ENCODE results near the gene CXXC5. TPM values are rescaled to one million over a fixed set of nuclear protein-coding genes. Genes with fewer than 3 reads are reported as not detected.

CXXC5 gene
- total RNA-seq, 1 donor from 2014 or later: 41.9 TPM

DNA sequence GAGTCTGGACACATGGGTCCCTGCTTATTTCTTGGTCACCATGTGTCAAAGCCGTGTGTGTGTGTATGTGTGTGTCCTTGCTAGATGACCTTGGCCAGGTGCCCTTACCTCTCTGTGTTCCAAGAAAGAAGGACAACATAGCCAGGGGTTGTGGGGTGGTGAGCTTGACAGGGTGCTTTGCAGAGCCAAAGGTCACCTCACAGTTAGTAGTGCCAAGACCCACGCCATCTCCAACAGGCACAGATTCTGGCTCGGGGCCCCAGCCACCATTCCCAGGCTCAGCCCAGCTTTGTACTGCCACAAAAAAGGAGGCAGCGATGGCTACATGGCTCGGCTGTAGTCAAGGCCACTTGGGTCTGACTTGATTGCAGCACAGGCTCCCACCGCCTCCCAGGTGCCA is 39.5 kb downstream of the CXXC5 start:
- Histone ChIP-seq H3K9me3 (no peaks in the 10 kb centered on the region), H3K27me3 (no peaks in the 10 kb centered on the region), H3K4me1 (peaks cover 0 to 40% of the 10 kb centered on the region in 2 donors), H3K27ac (peak overlapping the region; percentile 61 to 70), H3K4me3 (no peak overlapping the region), H3K36me3 (peaks cover 10 to 11% of the 10 kb centered on the region in 2 donors)
- no peak for DNase-seq (ENCODE audit: low spot score in 2 of 2)
- intact Hi-C loops (cut with DNase I): no loop called here
- TF ChIP-seq, protein P1, sequence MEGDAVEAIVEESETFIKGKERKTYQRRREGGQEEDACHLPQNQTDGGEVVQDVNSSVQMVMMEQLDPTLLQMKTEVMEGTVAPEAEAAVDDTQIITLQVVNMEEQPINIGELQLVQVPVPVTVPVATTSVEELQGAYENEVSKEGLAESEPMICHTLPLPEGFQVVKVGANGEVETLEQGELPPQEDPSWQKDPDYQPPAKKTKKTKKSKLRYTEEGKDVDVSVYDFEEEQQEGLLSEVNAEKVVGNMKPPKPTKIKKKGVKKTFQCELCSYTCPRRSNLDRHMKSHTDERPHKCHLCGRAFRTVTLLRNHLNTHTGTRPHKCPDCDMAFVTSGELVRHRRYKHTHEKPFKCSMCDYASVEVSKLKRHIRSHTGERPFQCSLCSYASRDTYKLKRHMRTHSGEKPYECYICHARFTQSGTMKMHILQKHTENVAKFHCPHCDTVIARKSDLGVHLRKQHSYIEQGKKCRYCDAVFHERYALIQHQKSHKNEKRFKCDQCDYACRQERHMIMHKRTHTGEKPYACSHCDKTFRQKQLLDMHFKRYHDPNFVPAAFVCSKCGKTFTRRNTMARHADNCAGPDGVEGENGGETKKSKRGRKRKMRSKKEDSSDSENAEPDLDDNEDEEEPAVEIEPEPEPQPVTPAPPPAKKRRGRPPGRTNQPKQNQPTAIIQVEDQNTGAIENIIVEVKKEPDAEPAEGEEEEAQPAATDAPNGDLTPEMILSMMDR (IDR thresholded peaks at IDR 0.05): no peak

DNA sequence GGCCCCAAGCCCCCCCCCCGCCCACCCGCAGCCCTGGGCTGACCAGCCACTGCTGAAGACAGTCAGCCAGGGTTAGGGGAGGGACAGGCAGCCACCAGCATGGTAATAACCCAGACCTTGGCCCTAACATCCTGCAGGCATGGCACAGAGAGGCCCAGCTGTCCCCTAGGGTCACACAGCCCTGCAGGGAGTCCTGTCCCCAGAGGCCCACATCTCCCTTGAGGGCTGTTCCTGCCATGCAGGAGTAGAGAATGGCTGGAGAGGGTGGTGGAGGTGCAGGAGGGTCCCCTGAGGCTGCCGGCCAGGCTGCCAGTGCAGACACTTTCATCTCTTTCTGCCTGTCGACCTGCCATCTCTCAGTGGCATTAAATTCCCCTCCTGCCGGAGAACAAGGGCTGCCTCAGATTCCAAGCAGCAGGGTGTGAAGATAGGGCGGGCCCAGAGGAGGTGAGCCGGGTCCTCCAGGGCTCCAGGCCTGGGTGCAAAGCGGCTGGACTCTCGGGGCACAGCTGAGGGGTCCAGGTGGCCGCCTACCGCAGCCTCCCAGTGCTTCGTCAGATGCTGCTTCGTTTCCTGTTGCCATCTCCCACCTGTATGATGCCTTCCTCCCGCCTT is 40.0 kb downstream of the CXXC5 start:
- Histone ChIP-seq H3K27ac (peak overlapping the region; percentile 61 to 70), H3K4me1 (peaks cover 0 to 40% of the 10 kb centered on the region in 2 donors), H3K27me3 (no peaks in the 10 kb centered on the region), H3K36me3 (peaks cover 5 to 10% of the 10 kb centered on the region in 2 donors), H3K9me3 (no peaks in the 10 kb centered on the region), H3K4me3 (no peak overlapping the region)
- TF ChIP-seq, protein P1 (IDR thresholded peaks at IDR 0.05): no peak
- intact Hi-C loops (cut with DNase I): no loop called here
- no peak for DNase-seq (ENCODE audit: low spot score in 2 of 2)

DNA sequence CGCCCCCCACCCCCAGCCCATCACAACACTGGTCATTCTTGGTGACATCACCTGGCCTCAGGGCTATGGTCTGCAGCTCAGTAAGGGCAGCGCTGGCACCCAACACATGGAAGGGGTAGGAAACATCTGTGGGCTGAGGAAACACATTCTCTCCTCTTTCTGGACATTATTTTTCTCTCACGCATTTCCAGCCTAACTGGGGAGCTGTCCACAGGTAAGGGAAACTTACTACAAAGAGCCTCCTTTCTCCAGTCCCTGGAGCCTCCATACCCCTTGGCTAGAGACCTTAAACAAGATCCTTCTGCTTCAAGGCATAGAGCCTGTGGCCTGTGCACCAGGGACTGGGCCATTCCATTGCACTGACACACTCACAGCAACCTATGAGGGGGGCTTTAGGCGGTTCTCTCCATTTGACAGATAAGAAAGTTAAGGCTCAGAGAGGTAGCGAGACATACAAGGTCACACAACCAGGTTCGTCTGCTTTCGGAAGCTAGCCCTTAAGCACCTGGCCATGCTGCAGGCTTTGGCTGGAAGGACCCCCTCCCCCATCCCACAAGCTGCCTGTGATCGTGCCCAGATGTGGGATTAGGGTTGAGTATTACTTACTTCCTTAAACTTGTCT is 40.7 kb downstream of the CXXC5 start:
- Histone ChIP-seq H3K4me3 (no peak overlapping the region), H3K27ac (no peak overlapping the region), H3K9me3 (no peaks in the 10 kb centered on the region), H3K27me3 (no peaks in the 10 kb centered on the region), H3K4me1 (peaks cover 0 to 40% of the 10 kb centered on the region in 2 donors), H3K36me3 (peaks cover 0 to 5% of the 10 kb centered on the region in 2 donors)
- intact Hi-C loops (cut with DNase I): no loop called here
- TF ChIP-seq, protein P1 (IDR thresholded peaks at IDR 0.05): no peak
- DNase-seq (ENCODE audit: low spot score in 2 of 2): no peak

DNA sequence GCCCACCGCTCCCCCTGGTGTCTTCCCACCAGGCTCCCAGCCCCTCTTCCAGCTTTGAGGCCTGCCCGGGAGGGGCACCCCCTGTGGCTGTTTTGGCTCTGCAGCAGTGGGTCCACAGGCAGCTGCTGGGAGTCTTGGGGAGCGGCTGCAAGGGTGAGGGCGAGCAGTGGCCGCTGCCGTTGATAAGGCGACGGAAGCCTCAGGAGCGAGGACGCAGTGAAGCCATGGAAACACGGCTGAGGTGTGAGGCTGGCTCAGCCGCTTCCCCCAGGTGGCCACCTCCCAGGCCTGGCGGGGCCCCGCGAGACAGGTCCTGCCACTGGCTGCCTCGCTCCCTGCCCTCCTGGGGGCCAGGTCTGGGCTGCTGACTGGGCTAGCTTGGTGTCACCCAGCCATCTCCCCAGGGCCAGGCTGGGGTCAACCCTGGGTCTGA is 41.5 kb downstream of the CXXC5 start:
- H3K27ac ChIP-seq: peak overlapping the region in 1 of 2 donors; percentile 21
- TF ChIP-seq, protein P1 (IDR thresholded peaks at IDR 0.05): no peak
- H3K27me3 ChIP-seq: no peaks in the 10 kb centered on the region
- no peak overlapping the region for H3K4me3 ChIP-seq
- H3K36me3 ChIP-seq: no peaks in the 10 kb centered on the region
- H3K4me1 ChIP-seq: peaks cover 0 to 40% of the 10 kb centered on the region in 2 donors
- H3K9me3 ChIP-seq: no peaks in the 10 kb centered on the region
- no peak for DNase-seq (ENCODE audit: low spot score in 2 of 2)
- intact Hi-C loops (cut with DNase I): loop anchor here (1.0 to 2.0 kb wide), 2 partner anchors 56 to 75 kb away; no protein-coding TSS in a partner anchor

DNA sequence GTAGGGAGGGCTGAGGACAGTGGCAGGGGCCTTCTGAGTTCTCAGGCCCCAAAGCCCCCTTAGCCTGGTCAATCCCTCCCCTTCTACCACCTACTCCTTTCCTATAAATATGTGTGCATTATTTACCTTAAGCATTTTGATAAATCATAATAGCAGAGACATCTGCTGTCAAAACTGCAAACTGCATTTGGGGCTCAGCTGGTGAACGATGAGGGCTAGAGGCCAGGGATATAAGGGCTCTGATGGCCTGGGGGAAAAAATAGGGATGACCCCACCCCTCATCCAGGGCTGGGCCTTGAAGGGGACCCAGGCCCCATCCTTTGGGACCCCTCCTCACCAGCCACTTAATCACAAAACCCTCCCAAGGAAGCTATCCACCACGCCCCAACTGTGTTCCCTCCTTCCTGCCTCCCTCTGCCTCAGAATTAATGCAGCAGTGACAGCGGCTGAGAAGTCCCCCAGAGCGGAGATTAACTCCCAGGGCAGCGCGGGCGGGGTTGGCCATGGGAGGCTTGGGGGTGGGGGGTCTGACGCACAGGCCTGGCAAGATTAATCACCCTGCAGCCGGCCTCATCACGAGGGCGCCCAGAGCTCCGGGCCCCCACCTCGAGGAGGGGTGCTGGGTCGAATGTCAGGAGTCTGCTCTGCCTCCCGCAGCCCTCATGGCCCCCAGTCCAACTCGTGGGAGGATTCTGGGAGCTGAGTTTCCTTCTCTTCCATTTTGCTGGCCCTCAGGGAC is 42.1 kb downstream of the CXXC5 start:
- H3K4me3 ChIP-seq: no peak overlapping the region
- intact Hi-C loops (cut with DNase I): loop anchor here (1.0 to 2.0 kb wide), 2 partner anchors 57 to 75 kb away; no protein-coding TSS in a partner anchor
- no peaks in the 10 kb centered on the region for H3K36me3 ChIP-seq
- H3K4me1 ChIP-seq: peaks cover 0 to 37% of the 10 kb centered on the region in 2 donors
- no peak for DNase-seq (ENCODE audit: low spot score in 2 of 2)
- H3K27ac ChIP-seq: peak overlapping the region in 1 of 2 donors; percentile 21
- H3K27me3 ChIP-seq: no peaks in the 10 kb centered on the region
- no peaks in the 10 kb centered on the region for H3K9me3 ChIP-seq
- TF ChIP-seq, protein P1 (IDR thresholded peaks at IDR 0.05): peak; percentile 55 to 73 (median 69)

Measured in ascending aorta (tissue), 2 donors.